PFSK-1 (cell line): ENCODE measurements around the gene LYPD6B.

Source experiments
- FOXP2 ChIP-seq: optimal IDR thresholded peaks from 2 replicates; pipeline ENCODE3; 2011; ENCODE audit warnings: borderline replicate concordance, control low read depth, inconsistent platforms; ENCODE audit not compliant: insufficient read depth; ENCODE audit errors: extremely low read length, extremely low read depth
- POLR2AphosphoS5 ChIP-seq: IDR thresholded peaks from 2 replicates; pipeline ENCODE4 v1.6.1; 2012; ENCODE audit warnings: low read depth, mild to moderate bottlenecking, control low read depth, low read length, moderate library complexity
- REST ChIP-seq, 2 experiments: IDR thresholded peaks; 2 replicates each; pipeline versions ENCODE4 v1.6.1 to v1.8.0; 2011 to 2012; ENCODE audit warnings: low read depth in 2 of 2, low read length in 2 of 2, control low read depth in 1 of 2, inconsistent platforms in 1 of 2, mild to moderate bottlenecking in 1 of 2, moderate library complexity in 1 of 2; ENCODE audit not compliant: insufficient read depth in 1 of 2
- SIN3A ChIP-seq: IDR thresholded peaks from 2 replicates; pipeline ENCODE4 v1.6.1; 2012; ENCODE audit warnings: mild to moderate bottlenecking, low read length, moderate library complexity, borderline replicate concordance; ENCODE audit not compliant: insufficient read depth
- TAF1 ChIP-seq: IDR thresholded peaks from 2 replicates; pipeline ENCODE4 v1.6.1; 2012; ENCODE audit warnings: low read length, control low read depth, borderline replicate concordance; ENCODE audit not compliant: insufficient read depth

The LYPD6B gene

GRCh38 chr2:149042881-149043280, 4.4 kb downstream of the LYPD6B start:
- TF ChIP-seq REST (IDR thresholded peaks at IDR 0.05; ENCODE audit: insufficient read depth in 1 of 2, low read depth in 2 of 2, low read length in 2 of 2) (no peak), TAF1 (no peak), POLR2AphosphoS5 (no peak), FOXP2 (no peak), SIN3A (no peak)

- no peak for TF ChIP-seq POLR2AphosphoS5
- no peak for TF ChIP-seq FOXP2
- no peak for TF ChIP-seq REST (IDR thresholded peaks at IDR 0.05; ENCODE audit: insufficient read depth in 1 of 2, low read depth in 2 of 2, low read length in 2 of 2)
- TF ChIP-seq SIN3A = no peak
- no peak for TF ChIP-seq TAF1
These were observed 6.0 kb downstream of the LYPD6B start for GRCh38 chr2:149044500-149044899.

DNA sequence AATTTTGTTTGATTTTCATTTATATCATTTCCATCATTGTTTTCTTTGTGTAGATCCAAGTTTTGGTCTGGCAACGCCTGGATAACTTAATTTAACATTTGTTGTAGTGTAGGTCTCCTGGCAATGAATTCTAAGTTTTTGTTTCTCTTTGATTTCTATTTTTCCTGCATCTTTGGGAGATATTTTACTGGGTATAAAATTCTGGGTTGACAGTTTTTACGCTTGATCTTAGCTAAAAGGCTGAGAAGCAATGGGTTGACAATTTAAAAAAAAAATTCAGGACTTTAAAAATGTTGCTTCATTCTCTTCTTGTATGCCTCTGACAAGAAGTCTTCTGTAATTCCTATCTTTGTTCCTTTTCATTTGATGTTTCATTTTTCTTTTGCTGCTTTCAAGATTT, 8.6 kb downstream of the LYPD6B start:
- TF ChIP-seq POLR2AphosphoS5 = no peak
- TF ChIP-seq REST (IDR thresholded peaks at IDR 0.05; ENCODE audit: insufficient read depth in 1 of 2, low read depth in 2 of 2, low read length in 2 of 2) = no peak
- no peak for TF ChIP-seq SIN3A
- no peak for TF ChIP-seq FOXP2
- no peak for TF ChIP-seq TAF1

GRCh38 chr2:149049142-149049541, 10.6 kb downstream of the LYPD6B start:
- TF ChIP-seq SIN3A (no peak), REST (IDR thresholded peaks at IDR 0.05; ENCODE audit: insufficient read depth in 1 of 2, low read depth in 2 of 2, low read length in 2 of 2) (no peak), POLR2AphosphoS5 (no peak), FOXP2 (no peak), TAF1 (no peak)

DNA sequence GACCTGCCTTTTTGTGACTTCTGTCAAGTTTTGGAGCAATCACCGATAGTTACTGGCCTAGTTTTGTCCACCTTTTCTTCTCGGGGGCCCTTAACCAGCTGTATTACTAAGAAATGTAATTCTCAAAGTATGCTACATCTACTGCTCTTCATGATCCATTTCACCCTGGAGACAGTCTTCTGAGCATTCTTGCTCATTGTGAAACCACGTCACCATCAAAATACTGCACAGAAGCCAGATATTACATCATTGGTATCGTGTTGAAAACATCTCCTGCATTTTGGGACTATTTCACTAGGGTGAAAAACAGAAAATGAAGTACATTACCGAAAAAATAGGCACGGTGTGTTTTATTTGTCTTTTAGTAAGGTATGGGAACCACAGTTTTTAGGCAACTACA, 11.7 kb downstream of the LYPD6B start:
- no peak for TF ChIP-seq POLR2AphosphoS5
- TF ChIP-seq FOXP2 = no peak
- TF ChIP-seq REST (IDR thresholded peaks at IDR 0.05; ENCODE audit: insufficient read depth in 1 of 2, low read depth in 2 of 2, low read length in 2 of 2) = no peak
- TF ChIP-seq SIN3A = no peak
- no peak for TF ChIP-seq TAF1
